SK-N-SH (cell line): ENCODE results near the gene RANGAP1.

ENCODE experiments used
- CTCF ChIP-seq: fragments of 200-600 bp; sonication (generic); IDR thresholded peaks from 2 replicates; pipeline ENCODE4 v1.6.1; 2017; ENCODE audit warnings: antibody characterized with exemption, mild to moderate bottlenecking, moderate library complexity
- EZH2phosphoT487 ChIP-seq: fragments of 200-600 bp; sonication (generic); IDR thresholded peaks from 2 replicates; pipeline ENCODE4 v1.6.1; 2017; ENCODE audit warnings: low read depth, mixed run types, mild to moderate bottlenecking, antibody characterized with exemption, moderate library complexity, borderline replicate concordance
- MAX ChIP-seq: IDR thresholded peaks from 2 replicates; pipeline ENCODE4 v1.4.0; 2012; ENCODE audit warnings: low read depth
- MEF2A ChIP-seq: IDR thresholded peaks from 2 replicates; pipeline ENCODE4 v1.4.0; 2012; ENCODE audit warnings: low read depth, borderline replicate concordance
- POLR2AphosphoS5 ChIP-seq: IDR thresholded peaks from 2 replicates; pipeline ENCODE4 v1.6.1; 2012; ENCODE audit warnings: low read depth, low read length
- RAD21 ChIP-seq: IDR thresholded peaks from 2 replicates; pipeline ENCODE4 v1.6.1; 2012; ENCODE audit warnings: mild to moderate bottlenecking, low read length
- TAF1 ChIP-seq: IDR thresholded peaks from 2 replicates; pipeline ENCODE4 v1.6.1; 2012; ENCODE audit warnings: low read depth, mild to moderate bottlenecking, low read length, moderate library complexity, borderline replicate concordance
- TCF12 ChIP-seq: IDR thresholded peaks from 2 replicates; pipeline ENCODE4 v1.4.0; 2012
- TEAD4 ChIP-seq: IDR thresholded peaks from 2 replicates; pipeline ENCODE4 v1.4.0; 2012; ENCODE audit warnings: mild to moderate bottlenecking, borderline replicate concordance; ENCODE audit not compliant: insufficient read depth
- USF1 ChIP-seq: IDR thresholded peaks from 2 replicates; pipeline ENCODE4 v1.4.0; 2012; ENCODE audit warnings: low read depth, borderline replicate concordance

GRCh38 chr22:41198027-41198580 lies 87.9 kb downstream of the RANGAP1 start:
- TF ChIP-seq CTCF (no peak), EZH2phosphoT487 (no peak), MAX (no peak; the same call in 1 of the 2 replicates), TEAD4 (no peak), POLR2AphosphoS5 (no peak), USF1 (no peak), TCF12 (no peak), RAD21 (no peak), TAF1 (no peak), MEF2A (no peak)
